ENCODE measurements around the gene ELK1. TPM values are rescaled to one million over a fixed set of nuclear protein-coding genes. Genes with fewer than 3 reads are reported as not detected.

The ELK1 gene
- total and polyA plus RNA-seq, 4 donors = 9.7 to 32.8 (median 26.9) TPM

DNA sequence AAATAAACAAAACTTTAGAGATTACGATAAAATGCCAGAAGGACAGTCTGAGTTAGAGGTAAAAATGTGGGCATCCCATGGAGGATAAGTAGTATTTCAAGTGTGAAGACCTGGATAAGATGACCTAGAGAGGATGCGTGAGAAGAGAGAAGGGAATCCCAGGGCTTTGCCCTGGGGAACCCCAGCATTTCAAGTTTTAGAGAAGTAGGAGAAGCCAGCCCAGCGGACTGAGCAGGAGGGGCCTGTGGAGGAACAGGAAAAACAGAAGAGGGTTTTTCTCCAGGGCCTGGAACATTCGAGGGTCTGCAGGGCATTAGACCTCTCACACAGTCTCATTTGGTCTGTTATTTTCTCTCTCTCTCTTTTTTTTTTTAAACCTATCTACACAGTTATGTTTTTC, 17.7 kb downstream of the ELK1 start:
- WGBS (ENCODE audit: insufficient coverage) = 88% methylated on average over 2 of the region's 4 CpGs
- no peaks in the 10 kb centered on the region for H3K9me3 ChIP-seq (ENCODE audit: control insufficient read depth, insufficient read depth, low read length)
- DNase-seq (ENCODE audit: low read depth in 4 of 6, low spot score in 6 of 6) = no peak
- no peaks in the 10 kb centered on the region for H3K27me3 ChIP-seq (ENCODE audit: control insufficient read depth, insufficient read depth, low read length)
- peaks cover 15% of the 10 kb centered on the region for H3K36me3 ChIP-seq (ENCODE audit: control insufficient read depth, insufficient read depth, low read length)
- H3K27ac ChIP-seq (ENCODE audit: low read depth, low read length) = no peak overlapping the region
- no peak overlapping the region for H3K4me3 ChIP-seq (ENCODE audit: low read depth, low read length)
- H3K4me1 ChIP-seq (ENCODE audit: control insufficient read depth, insufficient read depth, low read length) = peaks cover 21% of the 10 kb centered on the region

GRCh38 chrX:47631676-47632075, 18.7 kb downstream of the ELK1 start:
- no peak overlapping the region for H3K4me3 ChIP-seq (ENCODE audit: low read depth, low read length)
- H3K27me3 ChIP-seq (ENCODE audit: control insufficient read depth, insufficient read depth, low read length) = no peaks in the 10 kb centered on the region
- WGBS (ENCODE audit: insufficient coverage) = 50% methylated on average over 1 of the region's 5 CpGs
- H3K9me3 ChIP-seq (ENCODE audit: control insufficient read depth, insufficient read depth, low read length) = no peaks in the 10 kb centered on the region
- H3K4me1 ChIP-seq (ENCODE audit: control insufficient read depth, insufficient read depth, low read length) = peaks cover 12% of the 10 kb centered on the region
- DNase-seq (ENCODE audit: low read depth in 4 of 6, low spot score in 6 of 6) = no peak
- H3K27ac ChIP-seq (ENCODE audit: low read depth, low read length) = no peak overlapping the region
- peaks cover 16% of the 10 kb centered on the region for H3K36me3 ChIP-seq (ENCODE audit: control insufficient read depth, insufficient read depth, low read length)

DNA sequence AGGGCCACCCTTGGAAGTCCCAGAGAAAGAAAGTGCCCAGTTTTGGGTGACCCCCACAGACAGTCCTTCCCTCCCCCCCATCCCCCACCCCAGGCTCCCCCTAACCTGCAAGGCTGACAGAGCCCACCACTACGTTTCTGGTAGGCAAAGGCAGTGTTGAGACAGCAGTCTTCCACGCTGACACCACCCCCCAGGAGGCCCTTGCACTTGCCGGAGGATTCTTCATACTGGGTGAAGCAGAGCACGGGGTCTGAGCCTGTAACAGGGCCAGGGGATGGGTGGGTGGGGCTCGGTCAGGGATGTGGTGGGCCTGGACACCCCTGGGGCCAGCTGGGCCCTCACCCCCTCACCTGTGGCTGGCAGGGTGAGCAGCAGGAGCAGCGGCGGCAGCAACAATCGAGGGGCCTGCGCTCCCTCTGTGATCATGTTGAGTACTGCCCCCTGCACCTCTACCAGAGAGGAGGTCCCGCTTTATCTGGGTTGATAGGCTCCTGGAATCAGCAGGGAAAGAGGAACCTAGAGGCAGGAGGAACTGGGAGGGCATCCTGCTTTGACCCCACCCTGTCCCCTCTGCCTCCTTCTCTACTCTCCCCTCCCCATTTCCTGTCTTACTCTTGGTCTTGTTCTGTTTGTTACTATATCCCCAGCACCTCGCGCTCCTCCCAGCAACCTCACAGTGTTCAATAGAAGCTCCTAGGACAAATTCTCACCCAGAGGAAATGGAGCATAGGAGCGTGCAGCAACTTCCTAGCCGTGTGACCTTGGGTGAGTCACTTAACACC, 20.8 kb downstream of the ELK1 start, which contains the start of gene CFP:
TSS of gene CFP (minus strand) at position 512 of the 782 bp plus-strand sequence. CDS start at position 426, 86 bp downstream.
- 77% methylated on average over 3 of the region's 14 CpGs for WGBS (ENCODE audit: insufficient coverage)

GRCh38 chrX:47628982-47629381, 21.4 kb downstream of the ELK1 start:
- peaks cover 3% of the 10 kb centered on the region for H3K4me1 ChIP-seq (ENCODE audit: control insufficient read depth, insufficient read depth, low read length)
- no peak overlapping the region for H3K4me3 ChIP-seq (ENCODE audit: low read depth, low read length)
- H3K27me3 ChIP-seq (ENCODE audit: control insufficient read depth, insufficient read depth, low read length) = no peaks in the 10 kb centered on the region
- peaks cover 23% of the 10 kb centered on the region for H3K36me3 ChIP-seq (ENCODE audit: control insufficient read depth, insufficient read depth, low read length)
- H3K27ac ChIP-seq (ENCODE audit: low read depth, low read length) = no peak overlapping the region
- WGBS (ENCODE audit: insufficient coverage) = no CpG with 5 or more reads among the region's 1 CpG
- peak in 1 of 6 donors; percentile 23 for DNase-seq (ENCODE audit: low read depth in 4 of 6, low spot score in 6 of 6)
- H3K9me3 ChIP-seq (ENCODE audit: control insufficient read depth, insufficient read depth, low read length) = no peaks in the 10 kb centered on the region

More for the DNA sequence above, 20.8 kb downstream of the ELK1 start, which contains the start of gene CFP:
- Histone ChIP-seq H3K27ac (ENCODE audit: low read depth, low read length) (no peak within 1 kb of the TSS), H3K4me3 (ENCODE audit: low read depth, low read length) (no peak within 1 kb of the TSS), H3K9me3 (ENCODE audit: control insufficient read depth, insufficient read depth, low read length) (no peaks in the 10 kb centered on the region), H3K4me1 (ENCODE audit: control insufficient read depth, insufficient read depth, low read length) (no peaks in the 10 kb centered on the region), H3K36me3 (ENCODE audit: control insufficient read depth, insufficient read depth, low read length) (peaks cover 23% of the 10 kb centered on the region), H3K27me3 (ENCODE audit: control insufficient read depth, insufficient read depth, low read length) (no peaks in the 10 kb centered on the region)
- no peak for DNase-seq (ENCODE audit: low read depth in 4 of 6, low spot score in 6 of 6)

DNA sequence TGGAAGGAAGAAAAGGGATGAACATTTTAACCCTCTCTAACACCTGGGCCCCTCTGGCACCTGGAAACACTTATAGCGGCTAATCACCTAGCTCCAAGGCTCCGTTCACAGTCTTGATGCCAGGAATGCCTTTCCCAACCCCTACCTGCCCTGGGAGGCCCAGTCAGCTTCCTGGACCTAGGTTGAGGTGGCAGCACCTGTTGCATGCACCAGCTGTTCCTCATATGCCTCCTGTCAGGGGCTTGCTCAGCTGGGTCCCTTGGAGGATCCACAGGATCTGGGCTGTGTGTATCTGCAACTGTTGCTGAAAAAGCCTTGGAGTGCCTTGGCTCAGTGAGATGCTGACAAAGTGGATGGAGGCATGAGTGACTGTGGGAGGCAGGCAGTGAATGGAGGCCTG, 25.0 kb downstream of the ELK1 start:
- H3K27ac ChIP-seq (ENCODE audit: low read depth, low read length) = no peak overlapping the region
- no peak overlapping the region for H3K4me3 ChIP-seq (ENCODE audit: low read depth, low read length)
- no peaks in the 10 kb centered on the region for H3K9me3 ChIP-seq (ENCODE audit: control insufficient read depth, insufficient read depth, low read length)
- peaks cover 23% of the 10 kb centered on the region for H3K36me3 ChIP-seq (ENCODE audit: control insufficient read depth, insufficient read depth, low read length)
- 72% methylated on average over 2 of the region's 2 CpGs for whole genome bisulfite sequencing (ENCODE audit: insufficient coverage)
- no peak for DNase-seq (ENCODE audit: low read depth in 4 of 6, low spot score in 6 of 6)
- peaks cover 6% of the 10 kb centered on the region for H3K4me1 ChIP-seq (ENCODE audit: control insufficient read depth, insufficient read depth, low read length)
- no peaks in the 10 kb centered on the region for H3K27me3 ChIP-seq (ENCODE audit: control insufficient read depth, insufficient read depth, low read length)

GRCh38 chrX:47623540-47624027, 26.8 kb downstream of the ELK1 start:
- Histone ChIP-seq H3K36me3 (ENCODE audit: control insufficient read depth, insufficient read depth, low read length) (peaks cover 23% of the 10 kb centered on the region), H3K4me1 (ENCODE audit: control insufficient read depth, insufficient read depth, low read length) (peaks cover 13% of the 10 kb centered on the region), H3K9me3 (ENCODE audit: control insufficient read depth, insufficient read depth, low read length) (no peaks in the 10 kb centered on the region), H3K27me3 (ENCODE audit: control insufficient read depth, insufficient read depth, low read length) (no peaks in the 10 kb centered on the region), H3K27ac (ENCODE audit: low read depth, low read length) (peak overlapping the region; percentile 61), H3K4me3 (ENCODE audit: low read depth, low read length) (peak overlapping the region; percentile 44)
- 23% methylated on average over 33 of the region's 35 CpGs for WGBS (ENCODE audit: insufficient coverage)
- DNase-seq (ENCODE audit: low read depth in 4 of 6, low spot score in 6 of 6) = peak; percentile 57 to 96 (median 73)

DNA sequence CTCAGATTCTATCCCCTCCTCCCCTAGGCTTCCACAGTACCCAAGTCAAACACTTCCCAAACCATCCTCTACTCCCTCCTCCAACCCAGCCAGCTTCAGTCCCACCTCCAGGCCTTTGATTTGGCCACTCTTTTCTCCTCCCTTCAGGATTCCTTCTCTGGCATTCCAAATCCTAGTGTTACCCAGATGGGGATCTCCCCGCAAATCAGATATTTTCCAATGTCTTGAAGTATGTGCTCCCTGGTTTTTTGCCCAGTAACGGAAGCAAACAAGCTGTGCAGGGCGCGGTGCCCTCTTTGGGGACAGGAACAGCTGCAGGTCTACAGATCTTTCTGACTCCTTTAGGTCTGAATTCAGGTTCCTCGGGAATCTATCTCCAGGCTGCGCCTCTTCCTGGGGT, 28.5 kb downstream of the ELK1 start:
- 79% methylated on average over 6 of the region's 6 CpGs for WGBS (ENCODE audit: insufficient coverage)

GRCh38 chrX:47620303-47620685, 30.1 kb downstream of the ELK1 start:
- H3K27me3 ChIP-seq (ENCODE audit: control insufficient read depth, insufficient read depth, low read length) = no peaks in the 10 kb centered on the region
- WGBS (ENCODE audit: insufficient coverage) = 58% methylated on average over 6 of the region's 9 CpGs
- DNase-seq (ENCODE audit: low read depth in 4 of 6, low spot score in 6 of 6) = no peak
- no peak overlapping the region for H3K4me3 ChIP-seq (ENCODE audit: low read depth, low read length)
- H3K27ac ChIP-seq (ENCODE audit: low read depth, low read length) = no peak overlapping the region
- H3K9me3 ChIP-seq (ENCODE audit: control insufficient read depth, insufficient read depth, low read length) = no peaks in the 10 kb centered on the region
- H3K4me1 ChIP-seq (ENCODE audit: control insufficient read depth, insufficient read depth, low read length) = peaks cover 13% of the 10 kb centered on the region
- no peaks in the 10 kb centered on the region for H3K36me3 ChIP-seq (ENCODE audit: control insufficient read depth, insufficient read depth, low read length)

More for the DNA sequence above, 28.5 kb downstream of the ELK1 start:
- H3K4me1 ChIP-seq (ENCODE audit: control insufficient read depth, insufficient read depth, low read length) = peaks cover 13% of the 10 kb centered on the region
- H3K27me3 ChIP-seq (ENCODE audit: control insufficient read depth, insufficient read depth, low read length) = no peaks in the 10 kb centered on the region
- H3K36me3 ChIP-seq (ENCODE audit: control insufficient read depth, insufficient read depth, low read length) = peaks cover 11% of the 10 kb centered on the region
- DNase-seq (ENCODE audit: low read depth in 4 of 6, low spot score in 6 of 6) = no peak
- no peaks in the 10 kb centered on the region for H3K9me3 ChIP-seq (ENCODE audit: control insufficient read depth, insufficient read depth, low read length)
- no peak overlapping the region for H3K27ac ChIP-seq (ENCODE audit: low read depth, low read length)
- H3K4me3 ChIP-seq (ENCODE audit: low read depth, low read length) = no peak overlapping the region

DNA sequence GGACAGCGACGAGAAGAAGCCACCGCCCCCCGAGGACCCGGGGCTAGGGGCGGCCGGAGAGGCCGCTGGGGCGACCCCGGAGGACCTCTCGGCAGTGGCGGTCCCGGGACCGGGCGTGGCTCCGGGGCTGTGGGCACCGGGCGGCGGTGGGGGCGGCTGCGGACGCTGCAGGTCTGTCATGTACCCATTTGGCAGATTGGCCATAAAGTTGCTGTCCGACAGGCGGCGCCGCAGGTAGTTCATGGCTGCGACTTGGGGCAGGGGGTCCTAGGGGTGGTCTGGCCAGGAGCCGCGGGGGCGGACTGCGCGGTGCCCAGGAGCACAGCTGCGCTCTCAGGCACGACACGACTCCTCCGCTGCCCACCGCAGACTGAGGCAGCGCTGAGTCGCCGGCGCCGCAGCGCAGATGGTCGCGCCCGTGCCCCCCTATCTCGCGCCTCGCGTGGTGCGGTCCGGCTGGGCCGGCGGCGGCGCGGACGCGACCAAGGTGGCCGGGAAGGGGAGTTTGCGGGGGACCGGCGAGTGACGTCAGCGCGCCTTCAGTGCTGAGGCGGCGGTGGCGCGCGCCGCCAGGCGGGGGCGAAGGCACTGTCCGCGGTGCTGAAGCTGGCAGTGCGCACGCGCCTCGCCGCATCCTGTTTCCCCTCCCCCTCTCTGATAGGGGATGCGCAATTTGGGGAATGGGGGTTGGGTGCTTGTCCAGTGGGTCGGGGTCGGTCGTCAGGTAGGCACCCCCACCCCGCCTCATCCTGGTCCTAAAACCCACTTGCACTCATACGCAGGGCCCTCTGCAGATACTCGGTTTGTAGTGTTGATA, 30.7 kb downstream of the ELK1 start, which contains the start of gene SYN1:
TSS of gene SYN1 (minus strand) at position 372 of the 817 bp plus-strand sequence. CDS start at position 243, 129 bp downstream.
- no peak within 1 kb of the TSS for H3K27ac ChIP-seq (ENCODE audit: low read depth, low read length)
- H3K4me3 ChIP-seq (ENCODE audit: low read depth, low read length) = peak within 1 kb of the TSS; percentile 42
- no peaks in the 10 kb centered on the region for H3K36me3 ChIP-seq (ENCODE audit: control insufficient read depth, insufficient read depth, low read length)
- no peaks in the 10 kb centered on the region for H3K9me3 ChIP-seq (ENCODE audit: control insufficient read depth, insufficient read depth, low read length)
- peak; percentile 44 to 95 (median 67) for DNase-seq (ENCODE audit: low read depth in 4 of 6, low spot score in 6 of 6)
- peaks cover 13% of the 10 kb centered on the region for H3K4me1 ChIP-seq (ENCODE audit: control insufficient read depth, insufficient read depth, low read length)
- 28% methylated on average over 81 of the region's 88 CpGs for WGBS (ENCODE audit: insufficient coverage)
- H3K27me3 ChIP-seq (ENCODE audit: control insufficient read depth, insufficient read depth, low read length) = no peaks in the 10 kb centered on the region
